Rectal smooth muscle tissue (tissue), 1 donor: ENCODE measurements around the gene FAM229A.

ENCODE experiments used
- H3K27ac ChIP-seq: one replicate; pipeline ENCODE4 v1.7.0; 2013; ENCODE audit warnings: low read depth, low read length, inconsistent platforms
- H3K27me3 ChIP-seq: one replicate; pipeline ENCODE4 v1.7.0; 2013; ENCODE audit warnings: low read length; ENCODE audit not compliant: control insufficient read depth, insufficient read depth
- H3K36me3 ChIP-seq: one replicate; pipeline ENCODE4 v1.7.0; 2013; ENCODE audit warnings: low read length; ENCODE audit not compliant: control insufficient read depth, insufficient read depth
- H3K4me1 ChIP-seq: one replicate; pipeline ENCODE4 v1.7.0; 2013; ENCODE audit warnings: low read length; ENCODE audit not compliant: control insufficient read depth, insufficient read depth
- H3K4me3 ChIP-seq: one replicate; pipeline ENCODE4 v1.7.0; 2013; ENCODE audit warnings: low read length
- H3K9ac ChIP-seq: one replicate; pipeline ENCODE4 v1.7.0; 2013; ENCODE audit warnings: low read length

FAM229A gene

GRCh38 chr1:32330558-32331151 is 31.6 kb downstream of the FAM229A start:
- Histone ChIP-seq H3K4me3 (no peak overlapping the region), H3K9ac (no peak overlapping the region), H3K27ac (no peak overlapping the region), H3K27me3 (no peaks in the 10 kb centered on the region), H3K36me3 (peaks cover 42% of the 10 kb centered on the region), H3K4me1 (peaks cover 3% of the 10 kb centered on the region)

- no peaks in the 10 kb centered on the region for H3K27me3 ChIP-seq
- no peak overlapping the region for H3K27ac ChIP-seq
- peaks cover 3% of the 10 kb centered on the region for H3K4me1 ChIP-seq
- no peak overlapping the region for H3K9ac ChIP-seq
- H3K4me3 ChIP-seq, result no peak overlapping the region
- peaks cover 46% of the 10 kb centered on the region for H3K36me3 ChIP-seq
These were observed 32.3 kb downstream of the FAM229A start for GRCh38 chr1:32329931-32330466.

- no peak overlapping the region for H3K9ac ChIP-seq
These were observed 35.1 kb downstream of the FAM229A start for GRCh38 chr1:32327204-32327603.

GRCh38 chr1:32321712-32322291 is 40.5 kb downstream of the FAM229A start:
- Histone ChIP-seq H3K9ac (no peak overlapping the region), H3K36me3 (peaks cover 6% of the 10 kb centered on the region), H3K27ac (no peak overlapping the region), H3K4me3 (peak overlapping the region; percentile 9), H3K4me1 (no peaks in the 10 kb centered on the region), H3K27me3 (no peaks in the 10 kb centered on the region)

More at GRCh38 chr1:32327204-32327603, 35.1 kb downstream of the FAM229A start:
- Histone ChIP-seq H3K27me3 (no peaks in the 10 kb centered on the region), H3K27ac (no peak overlapping the region), H3K4me3 (no peak overlapping the region), H3K4me1 (no peaks in the 10 kb centered on the region), H3K36me3 (peaks cover 39% of the 10 kb centered on the region)

- no peak overlapping the region for H3K27ac ChIP-seq
- no peak overlapping the region for H3K9ac ChIP-seq
- H3K4me1 ChIP-seq, result no peaks in the 10 kb centered on the region
- peaks cover 4% of the 10 kb centered on the region for H3K36me3 ChIP-seq
- H3K27me3 ChIP-seq, result no peaks in the 10 kb centered on the region
- H3K4me3 ChIP-seq, result no peak overlapping the region
These were observed 44.0 kb downstream of the FAM229A start for GRCh38 chr1:32318127-32318869.

GRCh38 chr1:32316903-32317277 is 45.4 kb downstream of the FAM229A start:
- no peak overlapping the region for H3K27ac ChIP-seq
- H3K4me1 ChIP-seq, result no peaks in the 10 kb centered on the region
- H3K36me3 ChIP-seq, result peaks cover 4% of the 10 kb centered on the region
- H3K27me3 ChIP-seq, result no peaks in the 10 kb centered on the region
- no peak overlapping the region for H3K4me3 ChIP-seq
- no peak overlapping the region for H3K9ac ChIP-seq

GRCh38 chr1:32311709-32312393 is 50.4 kb downstream of the FAM229A start:
- Histone ChIP-seq H3K9ac (no peak overlapping the region), H3K36me3 (peaks cover 2% of the 10 kb centered on the region), H3K27ac (no peak overlapping the region), H3K4me1 (peaks cover 2% of the 10 kb centered on the region), H3K27me3 (no peaks in the 10 kb centered on the region), H3K4me3 (no peak overlapping the region)
